GM19438 (cell line): Measurements from ENCODE around the gene CDKN2D.

Experiments used
- ATAC-seq: cut with Tn5 transposase; IDR thresholded peaks from one replicate; pipeline ENCODE4 v1.9.1; 2021; ENCODE audit warnings: low read depth; ENCODE audit not compliant: unreplicated experiment

CDKN2D gene

GRCh38 chr19:10525636-10526035 lies 43.1 kb downstream of the CDKN2D start:
- ATAC-seq = no peak

GRCh38 chr19:10523135-10523636 lies 45.6 kb downstream of the CDKN2D start:
- ATAC-seq = no peak

DNA sequence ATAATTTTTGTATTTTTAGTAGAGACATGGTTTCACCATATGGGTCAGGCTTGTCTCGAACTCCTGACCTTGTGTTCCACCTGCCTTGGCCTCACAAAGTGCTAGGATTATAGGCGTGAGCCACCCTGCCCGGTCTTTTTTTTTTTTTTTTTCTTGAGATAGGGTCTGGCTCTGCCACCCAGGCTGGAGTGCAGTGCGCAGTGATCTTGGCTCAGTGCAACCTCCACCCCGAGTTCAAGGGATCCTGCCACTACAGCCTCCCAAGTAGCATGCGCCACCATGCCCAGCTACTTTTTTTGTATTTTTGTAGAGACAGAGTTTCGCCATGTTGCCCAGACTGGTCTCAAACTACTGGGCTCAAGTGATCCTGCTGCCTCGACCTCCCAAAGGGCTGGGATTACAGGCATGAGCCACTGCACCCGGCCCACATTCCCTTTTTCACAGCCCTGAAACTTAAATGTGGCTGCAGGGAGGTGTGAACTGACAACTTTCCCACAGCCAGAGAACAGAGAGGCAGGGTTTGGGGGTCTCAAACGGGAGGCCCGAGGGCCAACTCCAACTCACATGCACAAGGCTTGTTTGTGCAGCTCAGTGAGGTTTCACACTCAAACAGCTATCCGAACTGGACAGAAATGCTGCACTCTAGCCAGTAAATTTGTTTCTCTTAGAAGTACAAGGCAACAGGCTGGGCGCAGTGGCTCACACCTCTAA lies 47.2 kb downstream of the CDKN2D start:
- ATAC-seq = no peak

DNA sequence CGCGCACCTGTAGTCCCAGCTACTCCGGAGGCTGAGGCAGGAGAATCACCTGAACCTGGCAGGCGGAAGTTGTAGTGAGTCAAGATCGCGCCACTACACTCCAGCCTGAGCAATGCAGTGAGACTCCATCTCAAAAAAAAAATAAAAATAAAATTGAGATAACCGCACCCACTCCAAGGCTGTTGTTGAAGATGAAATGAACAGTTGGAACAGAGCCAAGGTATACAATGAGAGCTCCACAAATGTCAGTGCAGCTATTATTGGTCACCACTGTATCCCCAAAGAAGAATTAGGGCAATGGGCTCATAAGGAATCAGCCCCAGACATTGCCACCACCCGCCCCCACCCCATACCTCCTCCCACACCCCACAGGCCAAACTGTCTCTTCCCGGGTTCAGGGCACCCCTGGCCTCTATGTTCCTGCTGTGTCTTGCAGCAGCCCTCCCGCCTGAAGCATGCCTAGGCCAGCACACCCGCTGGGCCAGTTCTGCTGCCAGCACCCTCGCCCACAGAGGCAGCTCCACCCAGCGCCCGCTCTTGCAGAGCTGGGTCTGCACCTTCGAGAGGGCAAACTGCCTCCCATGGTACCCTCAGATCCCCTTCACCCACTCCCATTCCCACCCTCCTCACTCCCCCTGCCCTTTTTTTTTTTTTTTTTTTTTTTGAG lies 48.0 kb downstream of the CDKN2D start:
- ATAC-seq = no peak

DNA sequence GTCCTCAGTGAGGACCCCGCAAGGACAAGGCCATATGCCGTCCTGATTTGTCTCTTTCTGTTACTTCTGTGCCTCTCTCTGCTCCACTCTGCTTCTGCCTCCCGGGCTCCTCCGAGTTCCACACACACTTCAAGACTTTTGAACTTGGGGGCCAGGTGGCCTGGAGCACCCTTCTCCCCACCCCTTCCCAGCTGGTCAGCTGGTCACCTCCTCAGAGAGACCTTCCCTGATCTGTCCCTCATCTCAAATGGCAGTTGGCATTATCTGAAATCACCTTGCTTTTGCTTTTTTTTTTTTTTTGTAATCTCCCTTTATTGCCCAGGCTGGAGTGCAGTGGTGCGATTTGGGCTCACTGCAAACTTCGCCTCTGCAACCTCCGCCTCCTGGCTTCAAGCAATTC lies 49.4 kb downstream of the CDKN2D start:
- no peak for ATAC-seq

- ATAC-seq = no peak
These were observed 50.1 kb downstream of the CDKN2D start for GRCh38 chr19:10518444-10519361.

GRCh38 chr19:10517760-10518443 lies 50.9 kb downstream of the CDKN2D start:
- no peak for ATAC-seq

GRCh38 chr19:10517361-10517759 lies 51.4 kb downstream of the CDKN2D start, which contains the start of gene S1PR5:
Gene S1PR5, minus strand, starts transcription at chr19:10517447. Its CDS starts 2,436 bp downstream, at chr19:10515011.
- no peak for ATAC-seq

GRCh38 chr19:10516671-10517286 lies 52.0 kb downstream of the CDKN2D start:
- ATAC-seq = no peak
